ENCODE measurements around the gene RHAG.
"Not testable (repeated sequence)": the region's sequence is repeated elsewhere in the genome, so short reads cannot be mapped to it uniquely, and the experiment has no call there.

RHAG gene

GRCh38 chr6:49635978-49636712 is 494 bp downstream of the RHAG start:
- no peak for DNase-seq

- no peak for DNase-seq
Measured at GRCh38 chr6:49635480-49635879, 1.2 kb downstream of the RHAG start.

DNA sequence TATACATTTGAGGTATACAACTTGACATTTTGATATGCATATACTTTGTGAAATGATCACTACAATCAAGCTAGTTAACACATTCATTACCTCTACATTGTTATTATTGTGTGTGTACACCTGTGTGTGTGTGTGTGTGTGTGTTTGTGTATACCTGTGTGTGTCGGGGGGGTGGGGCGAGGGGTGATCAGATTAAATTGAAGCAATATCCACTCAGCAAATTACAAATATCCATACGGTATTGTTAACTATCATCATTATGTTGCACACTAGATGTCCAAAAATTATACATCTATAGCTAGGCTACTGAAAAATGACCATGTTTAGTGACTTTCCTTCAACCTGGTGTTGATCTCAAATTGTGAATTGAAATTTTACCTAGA is 1.8 kb downstream of the RHAG start:
- no peak for DNase-seq

GRCh38 chr6:49634092-49634835 is 2.4 kb downstream of the RHAG start:
- no peak for DNase-seq

DNA sequence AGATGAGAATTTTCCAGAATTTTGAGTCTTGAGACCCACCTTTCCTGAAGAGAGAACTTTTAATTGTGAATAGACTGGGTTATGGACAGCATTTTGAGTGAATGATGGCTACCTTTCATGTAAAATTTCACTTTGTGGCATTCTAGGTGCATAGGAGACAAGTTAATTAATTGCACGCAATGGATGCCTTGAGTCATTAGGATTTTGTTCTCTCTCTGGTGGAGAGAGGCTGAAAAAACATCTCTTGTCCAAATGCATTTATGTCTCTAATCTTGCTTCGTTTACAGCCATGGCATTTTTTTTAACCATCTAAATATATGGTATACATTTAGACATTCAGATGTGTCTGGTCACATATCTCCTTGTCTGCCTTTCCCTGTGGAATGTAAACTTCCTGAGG is 3.1 kb downstream of the RHAG start:
- DNase-seq, result no peak

- DNase-seq, result no peak
Measured at GRCh38 chr6:49632727-49633126, 3.9 kb downstream of the RHAG start.

DNA sequence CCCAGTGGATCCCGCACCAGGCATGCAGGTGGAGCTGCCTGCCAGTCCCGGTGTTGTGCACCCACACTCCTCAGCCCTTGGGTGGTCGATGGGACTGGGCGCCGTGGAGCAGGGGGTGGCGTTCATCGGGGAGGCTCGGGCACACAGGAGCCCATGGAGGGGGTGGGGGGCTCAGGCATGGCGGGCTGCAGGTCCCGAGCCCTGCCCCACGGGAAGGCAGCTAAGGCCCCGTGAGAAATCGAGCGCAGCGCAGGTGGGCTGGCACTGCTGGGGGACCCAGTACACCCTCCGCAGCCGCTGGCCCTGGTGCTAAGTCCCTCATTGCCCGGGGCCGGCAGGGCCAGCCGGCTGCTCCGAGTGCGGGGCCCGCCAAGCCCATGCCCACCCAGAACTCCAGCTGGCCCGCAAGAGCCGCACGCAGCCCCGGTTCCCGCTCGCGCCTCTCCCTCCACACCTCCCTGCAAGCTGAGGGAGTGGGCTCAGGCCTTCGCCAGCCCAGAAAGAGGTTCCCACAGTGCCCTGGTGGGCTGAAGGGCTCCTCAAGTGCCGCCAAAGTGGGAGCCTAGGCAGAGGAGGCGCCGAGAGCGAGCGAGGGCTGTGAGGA is 7.1 kb downstream of the RHAG start:
- DNase-seq, result not testable (repeated sequence)

GRCh38 chr6:49626811-49627210 is 9.8 kb downstream of the RHAG start:
- no peak for DNase-seq

DNA sequence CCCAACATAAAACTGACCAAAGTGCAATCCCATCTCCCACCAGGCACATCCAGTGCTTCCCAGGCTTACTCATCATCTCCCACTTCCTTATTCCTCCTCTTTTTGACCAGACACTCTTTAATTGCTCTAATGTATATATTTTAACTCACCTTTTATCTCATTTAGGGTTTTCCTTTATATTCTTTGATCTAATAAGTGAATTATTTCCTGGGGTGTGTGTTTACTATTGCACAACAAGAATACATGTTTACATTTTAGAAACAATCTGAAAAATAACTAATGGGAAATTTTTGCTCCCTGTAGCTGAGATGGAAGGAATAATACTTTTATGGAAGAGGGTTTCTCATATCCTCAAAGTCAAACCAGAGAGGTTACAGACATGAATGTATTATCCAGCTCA is 18.4 kb downstream of the RHAG start:
- no peak for DNase-seq

DNA sequence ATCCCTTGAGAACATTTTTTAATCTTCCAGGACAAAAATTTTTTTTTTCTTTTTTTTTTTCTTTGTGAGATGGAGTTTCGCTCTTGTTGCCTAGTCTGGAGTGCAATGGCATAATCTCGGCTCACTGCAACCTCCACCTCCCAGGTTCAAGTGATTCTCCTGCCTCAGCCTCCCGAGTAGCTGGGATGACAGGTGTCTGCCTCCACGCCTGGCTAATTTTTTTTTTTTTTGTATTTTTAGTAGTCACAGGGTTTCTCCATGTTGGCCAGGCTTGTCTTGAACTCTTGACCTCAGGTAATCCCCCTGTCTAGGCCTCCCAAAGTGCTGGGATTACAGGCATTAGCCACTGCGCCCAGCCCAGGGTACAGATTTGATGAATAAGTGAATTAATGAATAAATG is 22.5 kb downstream of the RHAG start:
- not testable (repeated sequence) for DNase-seq

- DNase-seq, result no peak
Measured at GRCh38 chr6:49609285-49609684, 27.4 kb downstream of the RHAG start.

- DNase-seq, result not testable (repeated sequence)
Measured at GRCh38 chr6:49608275-49608674, 28.4 kb downstream of the RHAG start.

- no peak for DNase-seq
Measured at GRCh38 chr6:49607391-49607982, 29.2 kb downstream of the RHAG start.

DNA sequence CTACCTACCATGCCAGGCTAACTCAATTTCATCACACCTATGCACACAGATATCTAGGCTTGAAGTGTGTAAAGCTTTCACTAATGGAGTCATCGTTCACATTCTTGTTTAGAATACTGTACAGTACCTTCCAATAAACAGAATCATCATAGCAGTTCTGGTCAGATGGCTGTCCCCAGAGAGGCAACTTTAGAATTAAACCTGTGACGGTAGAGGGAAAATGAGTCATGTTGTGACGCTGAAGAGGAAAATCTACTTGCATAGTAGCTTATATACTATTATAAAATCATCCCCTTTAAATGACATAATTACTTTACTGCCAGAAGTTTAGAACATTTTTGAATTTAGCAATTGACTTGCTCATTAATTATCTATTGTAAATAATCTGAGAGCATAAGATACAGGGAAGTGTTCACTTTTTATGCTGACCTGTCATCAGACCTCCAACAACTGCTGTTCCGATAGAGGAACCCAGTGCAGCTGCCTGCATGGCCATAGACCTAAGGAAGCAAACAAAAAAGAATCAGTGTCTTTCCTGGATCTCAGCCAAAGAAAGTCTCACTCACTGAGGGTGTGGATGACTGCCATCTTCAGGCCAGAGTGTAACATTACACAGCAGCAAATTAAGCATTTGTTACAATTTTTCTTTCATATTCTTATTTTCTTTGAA is 29.8 kb downstream of the RHAG start:
- DNase-seq, result no peak

DNA sequence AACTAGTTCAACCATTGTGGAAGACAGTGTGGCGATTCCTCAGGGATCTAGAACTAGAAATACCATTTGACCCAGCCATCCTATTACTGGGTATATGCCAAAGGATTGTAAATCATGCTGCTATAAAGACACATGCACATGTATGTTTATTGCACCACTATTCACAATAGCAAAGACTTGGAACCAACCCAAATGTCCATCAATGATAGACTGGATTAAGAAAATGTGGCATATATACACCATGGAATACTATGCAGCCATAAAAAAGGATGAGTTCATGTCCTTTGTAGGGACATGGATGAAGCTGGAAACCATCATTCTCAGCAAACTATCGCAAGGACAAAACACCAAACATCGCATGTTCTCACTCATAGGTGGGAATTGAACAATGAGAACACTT is 32.6 kb downstream of the RHAG start:
- not testable (repeated sequence) for DNase-seq

- not testable (repeated sequence) for DNase-seq
Measured at GRCh38 chr6:49587262-49587661, 49.4 kb downstream of the RHAG start.

GRCh38 chr6:49582529-49582928 is 54.1 kb downstream of the RHAG start:
- DNase-seq, result no peak

DNA sequence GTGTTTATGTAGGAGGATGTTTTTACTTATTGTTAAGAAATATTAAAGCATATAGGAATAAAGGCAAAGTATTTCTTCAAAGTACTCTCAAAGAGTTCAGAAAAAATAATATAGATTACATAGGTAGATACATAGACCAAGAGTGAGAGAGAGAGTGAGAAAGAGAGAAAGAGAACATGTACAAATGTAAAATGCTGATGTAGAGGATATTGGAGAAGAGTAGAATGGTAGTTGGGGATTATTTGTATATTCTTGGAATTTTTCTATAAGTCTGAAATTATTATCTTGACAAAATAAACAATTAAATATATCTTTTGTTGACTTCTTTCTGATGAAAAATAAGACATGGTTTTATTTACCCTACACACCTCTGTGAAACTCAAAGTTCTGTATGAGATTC is 57.0 kb downstream of the RHAG start:
- DNase-seq, result no peak

DNA sequence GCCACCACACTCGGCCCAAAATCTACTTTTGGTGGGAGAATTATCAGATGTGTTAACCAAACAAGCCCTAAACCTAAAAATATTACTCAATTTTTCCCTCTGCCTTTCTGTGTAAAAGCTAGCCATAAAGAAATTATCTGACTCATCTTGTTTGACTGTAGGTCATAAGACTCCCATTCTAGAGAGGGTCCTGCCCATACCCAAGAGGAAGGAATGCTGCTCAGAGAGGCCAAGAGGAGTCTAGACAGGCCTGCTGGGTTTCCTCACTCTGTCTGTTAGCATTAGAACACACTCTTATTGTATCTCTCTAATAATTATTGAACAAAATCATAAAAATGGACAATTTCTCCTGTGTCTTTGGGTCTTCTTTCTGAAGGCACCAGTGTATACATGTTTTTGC is 60.0 kb downstream of the RHAG start:
- DNase-seq, result no peak

DNA sequence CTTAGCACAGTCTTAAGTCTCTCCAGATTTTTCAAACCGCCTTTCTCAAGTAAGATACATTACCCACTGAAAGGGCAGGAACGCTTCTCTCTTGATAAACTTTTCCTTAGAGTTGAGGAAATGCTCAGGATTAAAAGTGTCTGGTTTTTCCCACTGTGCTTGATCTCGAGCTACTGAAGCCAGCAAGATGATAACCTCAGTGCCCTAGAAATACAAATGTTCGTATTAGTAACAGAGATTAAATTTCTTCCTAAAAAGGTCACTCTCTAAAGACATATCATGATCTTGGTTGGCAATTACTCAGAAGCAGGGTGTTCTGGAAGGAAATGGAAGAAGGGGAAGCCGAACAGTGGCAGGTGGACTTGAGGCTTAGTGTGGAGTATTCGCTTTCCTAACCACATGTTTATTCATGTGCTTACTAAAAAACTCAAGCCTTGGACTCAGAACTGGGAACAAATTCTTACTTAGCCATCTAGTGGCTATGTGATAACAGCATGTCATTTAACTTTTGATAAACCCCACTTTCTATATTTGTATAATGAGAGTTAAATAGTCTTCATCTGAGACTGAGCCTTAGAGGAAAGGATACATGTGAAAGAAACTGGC is 66.1 kb downstream of the RHAG start:
- DNase-seq, result no peak

DNA sequence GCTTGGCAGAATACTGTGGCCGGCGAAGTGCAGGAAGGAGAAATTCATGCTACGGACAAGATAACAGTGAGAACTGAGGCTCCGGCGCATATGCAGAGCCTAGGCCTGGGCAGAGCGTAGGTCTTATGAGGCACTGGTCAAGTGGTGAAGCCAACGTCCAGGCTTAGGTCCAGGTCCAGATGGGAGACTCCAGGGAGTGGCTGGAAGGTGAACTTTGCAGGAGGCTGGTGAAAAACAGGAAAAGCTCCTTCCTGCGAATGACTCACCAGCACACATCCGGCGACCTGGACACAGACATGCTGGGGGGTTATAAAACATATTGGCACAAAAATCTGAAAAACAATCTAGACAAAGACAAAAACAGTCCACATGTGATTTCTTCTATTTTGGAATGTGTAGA is 70.8 kb downstream of the RHAG start:
- DNase-seq, result no peak

GRCh38 chr6:49565261-49565660 is 71.4 kb downstream of the RHAG start:
- DNase-seq, result no peak

DNA sequence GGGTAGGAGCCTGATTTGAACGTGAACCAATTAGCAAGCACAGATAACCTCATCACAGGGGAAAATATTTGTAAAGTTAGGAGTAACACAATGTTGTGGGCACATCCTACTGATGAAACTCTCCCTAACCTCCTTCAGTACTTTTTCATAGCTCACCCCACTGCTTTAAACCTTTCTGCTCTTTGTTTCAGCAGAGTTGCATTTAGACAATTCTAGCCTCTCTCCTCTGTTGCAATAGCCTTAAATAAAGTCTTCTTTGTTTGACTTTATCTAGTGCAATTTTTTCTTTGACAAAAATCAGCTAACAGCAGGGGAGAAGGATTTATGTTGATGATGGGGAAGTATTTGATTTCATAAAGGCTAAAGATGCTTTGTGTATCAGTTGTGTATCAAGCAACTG is 72.1 kb downstream of the RHAG start:
- DNase-seq, result no peak

All from effector CD4-positive, alpha-beta T cell (primary cell).